Small intestine (tissue), 7 donors: ENCODE results near the gene XCR1. TPM values are rescaled to one million over a fixed set of nuclear protein-coding genes. Genes with fewer than 3 reads are reported as not detected.
A peak's percentile ranks its signal among the peaks of the same experiment; 100 is the strongest.
"Not testable (repeated sequence)": the region's sequence is repeated elsewhere in the genome, so short reads cannot be mapped to it uniquely, and the experiment has no call there.

Experiments used
- DNase-seq, 2 donors: peaks; one replicate each; pipeline versions ENCODE4 v3.0.0 to v3.0.0-alpha.2; 2013
- FAIRE-seq: peaks from 2 replicates; lab custom pipeline; 2012; peaks lifted over from hg19 to GRCh38; lab: Jason Lieb, UNC
- H3K27ac ChIP-seq, 3 donors: one replicate each; pipeline ENCODE4 v1.5.1; 2013; ENCODE audit warnings: low read length in 2 of 3, mild to moderate bottlenecking in 2 of 3, control low read depth in 1 of 3, inconsistent platforms in 1 of 3, low read depth in 1 of 3, moderate library complexity in 1 of 3
- H3K27me3 ChIP-seq, 3 donors: one replicate each; pipeline ENCODE4 v1.6.1; 2013; ENCODE audit warnings: low read length in 3 of 3, inconsistent platforms in 1 of 3; ENCODE audit not compliant: control insufficient read depth in 3 of 3, insufficient read depth in 3 of 3
- H3K36me3 ChIP-seq, 3 donors: one replicate each; pipeline ENCODE4 v1.6.1; 2013; ENCODE audit warnings: low read length in 3 of 3, inconsistent platforms in 1 of 3, low read depth in 1 of 3, mild to moderate bottlenecking in 1 of 3, moderate library complexity in 1 of 3; ENCODE audit not compliant: control insufficient read depth in 3 of 3, insufficient read depth in 2 of 3
- H3K4me1 ChIP-seq, 3 donors: one replicate each; pipeline ENCODE4 v1.6.1; 2013; ENCODE audit warnings: low read length in 2 of 3, inconsistent platforms in 1 of 3, low read depth in 1 of 3, mild to moderate bottlenecking in 1 of 3, moderate library complexity in 1 of 3; ENCODE audit not compliant: control insufficient read depth in 3 of 3, insufficient read depth in 2 of 3
- H3K4me3 ChIP-seq, 3 donors: one replicate each; pipeline ENCODE4 v1.5.1; 2013; ENCODE audit warnings: low read length in 3 of 3, control low read depth in 1 of 3, inconsistent platforms in 1 of 3, low read depth in 1 of 3, mild to moderate bottlenecking in 1 of 3, moderate library complexity in 1 of 3
- H3K9me3 ChIP-seq, 2 donors: one replicate each; pipeline ENCODE4 v1.6.1; 2013; ENCODE audit warnings: low read depth in 1 of 2, low read length in 1 of 2; ENCODE audit not compliant: control insufficient read depth in 2 of 2, insufficient read depth in 1 of 2
- WGBS, 3 donors: extraction: QIAGEN DNeasy Blood & Tissue Kit; methylation state at CpG; one replicate each; pipeline ENCODE4 v1.1.7; 2013; 5-methylcytosine and 5-hydroxymethylcytosine counted together
- polyA plus RNA-seq, 4 donors: library from polyadenylated mRNA; stranded (reverse) in 3 of 4; unstranded in 1 of 4; fragments of 200-250 nt in 3 of 4; fragments of 120-200 nt in 1 of 4; gene quantifications; one replicate each; pipeline versions ENCODE4 v1.2.1 to v1.2.3, GENCODE V29; 2013
- donor health status: healthy with polysubstance abuse.
- donor health status: control.
- donor health status: control.
- donor health status: Bipolar disorder and iron deficiency.
- donor health status: healthy.

The XCR1 gene
- polyA plus RNA-seq, 4 donors, result under 0.01 to 1.1 (median 0.13) TPM; not detected in 1

DNA sequence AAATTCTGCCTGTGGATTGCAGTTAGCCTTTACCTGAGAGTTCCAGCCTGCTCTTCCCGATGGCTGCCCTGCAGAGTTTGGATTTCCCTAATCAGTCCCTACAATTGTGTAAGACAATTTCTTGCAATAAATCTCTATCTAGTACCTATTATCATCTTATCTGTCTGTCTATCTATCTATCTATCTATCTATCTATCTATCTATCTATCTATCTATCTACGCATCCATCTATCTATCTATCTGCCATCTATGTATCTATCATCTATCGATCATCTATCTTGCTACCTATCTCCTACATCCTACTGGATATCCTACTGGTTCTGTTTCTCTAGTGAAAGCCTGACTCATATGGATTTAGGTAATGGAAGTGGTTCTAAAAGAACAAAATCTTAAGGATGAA, 30.4 kb upstream of the XCR1 start:
- no peak for FAIRE-seq
- WGBS, 3 donors, result 60 to 88% (median 83%) methylated on average over 3 of the region's 3 CpGs

GRCh38 chr3:46056686-46057085, 29.4 kb upstream of the XCR1 start:
- WGBS, 3 donors, result 70 to 85% (median 73%) methylated on average over 2 of the region's 2 CpGs
- FAIRE-seq, result no peak

More for the DNA sequence above, 30.4 kb upstream of the XCR1 start:
- no peaks in the 10 kb centered on the region for H3K9me3 ChIP-seq
- peaks cover 0 to 2% (median 2%) of the 10 kb centered on the region in 3 donors for H3K27me3 ChIP-seq
- H3K4me1 ChIP-seq, result no peaks in the 10 kb centered on the region
- H3K27ac ChIP-seq, result no peak overlapping the region
- H3K4me3 ChIP-seq, result no peak overlapping the region
- H3K36me3 ChIP-seq, result no peaks in the 10 kb centered on the region
- no peak for DNase-seq

DNA sequence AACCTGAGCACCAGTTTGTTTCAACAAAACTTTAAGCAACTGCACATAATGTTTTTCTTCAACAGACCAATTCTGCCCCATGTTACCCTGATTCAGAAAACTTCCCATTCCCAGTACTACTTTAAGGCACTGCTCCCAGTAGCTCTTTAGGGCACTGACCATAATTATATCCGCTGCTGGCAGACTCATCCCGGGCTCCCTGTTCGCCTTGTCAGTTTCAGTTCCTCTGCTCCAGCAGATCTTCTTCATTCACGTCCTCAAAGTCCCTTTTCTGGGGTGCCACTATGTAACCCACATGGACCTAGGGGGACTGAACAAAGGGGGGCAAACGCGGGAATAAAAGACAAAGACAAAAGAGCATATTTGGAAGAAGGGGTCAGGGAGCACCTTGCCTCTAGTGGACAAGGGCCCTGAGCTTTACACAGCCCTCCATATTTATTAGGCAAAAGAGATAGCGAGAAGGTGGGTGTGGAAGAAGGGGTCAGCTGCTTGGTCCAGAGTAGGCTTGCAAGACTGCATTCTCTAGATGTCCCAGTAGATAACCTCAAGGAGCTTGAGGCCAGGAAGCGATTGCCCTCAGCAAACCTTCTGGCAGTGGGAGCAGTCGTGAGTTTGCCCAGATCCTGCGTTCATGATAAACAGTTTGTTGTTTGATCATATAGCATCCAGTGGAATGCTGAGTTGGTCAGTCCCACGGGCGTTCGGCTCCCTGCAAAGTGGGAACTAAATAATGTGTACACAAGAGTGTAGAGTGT, 26.7 kb upstream of the XCR1 start:
- H3K36me3 ChIP-seq, H3K4me1 ChIP-seq, H3K27ac ChIP-seq, H3K9me3 ChIP-seq, H3K4me3 ChIP-seq, H3K27me3 ChIP-seq, FAIRE-seq, DNase-seq: not testable (repeated sequence)
- 71 to 76% (median 73%) methylated on average over 13 of the region's 13 CpGs for WGBS, 3 donors

More at GRCh38 chr3:46056686-46057085, 29.4 kb upstream of the XCR1 start:
- H3K36me3 ChIP-seq, result no peaks in the 10 kb centered on the region
- no peaks in the 10 kb centered on the region for H3K4me1 ChIP-seq
- H3K27me3 ChIP-seq, result peaks cover 0 to 2% (median 2%) of the 10 kb centered on the region in 3 donors
- DNase-seq, result no peak
- H3K27ac ChIP-seq, result no peak overlapping the region
- H3K4me3 ChIP-seq, result no peak overlapping the region
- no peaks in the 10 kb centered on the region for H3K9me3 ChIP-seq

DNA sequence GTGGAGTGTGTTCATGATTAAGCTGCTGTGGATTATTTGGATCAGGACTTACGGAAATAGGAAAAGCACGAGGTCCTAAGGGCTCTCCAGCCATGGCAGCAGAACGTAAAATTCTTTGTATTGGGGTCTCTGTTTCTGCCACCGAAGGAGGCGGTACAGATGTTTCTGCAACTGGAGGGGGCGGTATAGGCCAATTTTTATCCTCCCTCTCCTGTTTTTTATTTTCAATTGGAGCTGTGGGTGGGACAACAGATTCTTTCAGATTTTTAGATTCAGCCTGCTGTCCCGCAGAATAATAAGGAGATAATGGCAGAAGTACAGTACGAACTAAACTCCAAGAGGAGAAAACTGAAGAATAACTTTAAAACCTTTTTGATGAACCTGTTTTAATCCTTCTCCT, 26.0 kb upstream of the XCR1 start:
- H3K27ac ChIP-seq, FAIRE-seq, H3K27me3 ChIP-seq, H3K36me3 ChIP-seq, DNase-seq, H3K4me3 ChIP-seq, H3K9me3 ChIP-seq, H3K4me1 ChIP-seq: not testable (repeated sequence)
- WGBS, 3 donors, result 71 to 79% (median 79%) methylated on average over 5 to 8 of the region's 8 CpGs

DNA sequence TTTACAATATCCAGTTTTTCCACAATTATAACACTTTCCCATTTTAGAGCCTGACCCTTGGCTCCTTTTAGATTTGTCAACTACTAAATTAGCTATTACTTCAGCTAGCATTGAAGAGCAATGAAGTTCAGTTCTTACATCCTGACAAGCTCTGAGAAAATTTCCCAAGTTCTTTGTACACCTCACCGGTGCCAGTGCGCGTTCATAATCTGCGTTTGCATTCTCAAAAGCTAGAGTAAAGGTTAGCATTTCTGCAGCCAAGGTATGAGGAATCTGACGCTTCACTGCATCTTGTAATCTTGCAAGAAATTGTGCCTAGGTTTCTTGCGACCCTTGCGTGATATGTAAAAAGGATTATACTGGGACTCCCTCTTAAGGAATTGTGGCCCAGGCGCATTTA, 25.2 kb upstream of the XCR1 start:
- Histone ChIP-seq H3K9me3 (no peaks in the 10 kb centered on the region), H3K4me1 (no peaks in the 10 kb centered on the region), H3K36me3 (no peaks in the 10 kb centered on the region), H3K27me3 (peaks cover 0 to 8% (median 2%) of the 10 kb centered on the region in 3 donors), H3K27ac (no peak overlapping the region), H3K4me3 (no peak overlapping the region)
- no peak for FAIRE-seq
- 87 to 91% (median 91%) methylated on average over 8 of the region's 8 CpGs for WGBS, 3 donors
- no peak for DNase-seq

DNA sequence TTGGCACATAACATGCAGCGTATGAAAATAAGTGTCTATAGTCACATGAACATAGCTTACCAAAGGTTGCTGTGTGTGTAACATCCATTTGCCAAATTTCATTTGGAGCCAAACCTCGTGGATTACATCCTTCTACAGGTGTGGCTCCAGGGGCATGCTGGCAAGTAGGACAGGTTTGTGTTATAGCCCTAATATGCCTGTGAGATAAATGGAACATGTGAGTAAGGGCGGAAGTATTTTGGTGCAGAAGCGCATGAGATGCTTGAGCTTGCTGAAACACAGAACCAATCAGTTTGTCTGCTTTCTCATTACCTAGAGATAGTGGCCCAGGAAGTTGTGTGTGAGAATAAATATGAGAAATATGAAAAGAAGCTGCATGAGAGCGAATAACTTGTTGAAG, 21.8 kb upstream of the XCR1 start:
- WGBS, 3 donors, result 65 to 78% (median 75%) methylated on average over 5 of the region's 5 CpGs

DNA sequence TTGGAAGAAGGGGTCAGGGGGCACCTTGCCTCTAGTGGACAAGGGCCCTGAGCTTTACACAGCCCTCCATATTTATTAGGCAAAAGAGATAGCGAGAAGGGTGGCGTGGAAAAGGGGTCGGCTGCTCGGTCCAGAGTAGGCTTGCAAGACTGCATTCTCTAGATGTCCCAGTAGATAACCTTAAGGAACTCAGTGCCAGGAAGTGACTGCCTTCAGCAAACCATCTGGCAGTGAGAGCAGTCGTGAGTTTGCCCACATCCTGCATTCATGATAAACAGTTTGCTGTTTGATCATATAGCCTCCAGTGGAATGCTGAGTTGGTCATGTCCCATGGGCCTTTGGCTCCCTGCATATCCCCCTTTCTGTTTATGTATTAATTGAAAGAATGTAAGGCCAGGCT, 18.9 kb upstream of the XCR1 start:
- not testable (repeated sequence) for H3K36me3 ChIP-seq
- 54 to 71% (median 66%) methylated on average over 5 of the region's 5 CpGs for WGBS, 3 donors

More for the DNA sequence above, 21.8 kb upstream of the XCR1 start:
- no peaks in the 10 kb centered on the region for H3K9me3 ChIP-seq
- no peak for DNase-seq
- H3K27me3 ChIP-seq, result peaks cover 0 to 8% (median 0%) of the 10 kb centered on the region in 3 donors
- no peak overlapping the region for H3K27ac ChIP-seq
- no peaks in the 10 kb centered on the region for H3K36me3 ChIP-seq
- no peaks in the 10 kb centered on the region for H3K4me1 ChIP-seq
- FAIRE-seq, result no peak
- no peak overlapping the region for H3K4me3 ChIP-seq

GRCh38 chr3:46038916-46039315, 11.6 kb upstream of the XCR1 start:
- Histone ChIP-seq H3K4me1 (no peaks in the 10 kb centered on the region), H3K9me3 (no peaks in the 10 kb centered on the region), H3K36me3 (no peaks in the 10 kb centered on the region), H3K27ac (no peak overlapping the region), H3K4me3 (no peak overlapping the region), H3K27me3 (no peaks in the 10 kb centered on the region)
- WGBS, 3 donors, result 89 to 95% (median 92%) methylated on average over 1 of the region's 1 CpG
- no peak for FAIRE-seq
- DNase-seq, result no peak

More for the DNA sequence above, 18.9 kb upstream of the XCR1 start:
- not testable (repeated sequence) for H3K27me3 ChIP-seq, H3K27ac ChIP-seq, H3K9me3 ChIP-seq, FAIRE-seq, H3K4me1 ChIP-seq, H3K4me3 ChIP-seq
- DNase-seq, result peak in 1 of 2 donors; percentile 23
